GM10266 (cell line): ENCODE data around the gene METTL26.

Experiments
- DNase-seq: peaks from one replicate; pipeline ENCODE4 v3.0.0; 2012; ENCODE audit errors: extremely low spot score
- CTCF ChIP-seq: IDR thresholded peaks from 2 replicates; pipeline ENCODE4 v1.5.1; 2012; ENCODE audit warnings: mild to moderate bottlenecking, low read depth; ENCODE audit not compliant: control insufficient read depth, insufficient read depth; ENCODE audit errors: missing control alignments

METTL26 gene

GRCh38 chr16:646679-647172 lies 10.6 kb upstream of the METTL26 start:
- no peak for TF ChIP-seq CTCF
- no peak for DNase-seq

- no peak for DNase-seq
- no peak for TF ChIP-seq CTCF
Observed at GRCh38 chr16:645852-646678, 10.0 kb upstream of the METTL26 start.

GRCh38 chr16:644556-644955 lies 8.5 kb upstream of the METTL26 start:
- no peak for DNase-seq
- TF ChIP-seq CTCF, result no peak

GRCh38 chr16:643050-643368 lies 6.9 kb upstream of the METTL26 start:
- TF ChIP-seq CTCF, result no peak
- DNase-seq, result no peak

GRCh38 chr16:642189-643049 lies 6.3 kb upstream of the METTL26 start:
- DNase-seq, result peak; percentile 76
- no peak for TF ChIP-seq CTCF

- DNase-seq, result peak; percentile 97
- TF ChIP-seq CTCF, result no peak
Observed at GRCh38 chr16:641326-642188, 5.5 kb upstream of the METTL26 start, which contains the start of gene MCRIP2. MCRIP2 (plus strand) TSS chr16:641828; CDS start chr16:641992, 164 bp downstream.
